ENCODE results near the gene NEDD4L.

Gene NEDD4L

DNA sequence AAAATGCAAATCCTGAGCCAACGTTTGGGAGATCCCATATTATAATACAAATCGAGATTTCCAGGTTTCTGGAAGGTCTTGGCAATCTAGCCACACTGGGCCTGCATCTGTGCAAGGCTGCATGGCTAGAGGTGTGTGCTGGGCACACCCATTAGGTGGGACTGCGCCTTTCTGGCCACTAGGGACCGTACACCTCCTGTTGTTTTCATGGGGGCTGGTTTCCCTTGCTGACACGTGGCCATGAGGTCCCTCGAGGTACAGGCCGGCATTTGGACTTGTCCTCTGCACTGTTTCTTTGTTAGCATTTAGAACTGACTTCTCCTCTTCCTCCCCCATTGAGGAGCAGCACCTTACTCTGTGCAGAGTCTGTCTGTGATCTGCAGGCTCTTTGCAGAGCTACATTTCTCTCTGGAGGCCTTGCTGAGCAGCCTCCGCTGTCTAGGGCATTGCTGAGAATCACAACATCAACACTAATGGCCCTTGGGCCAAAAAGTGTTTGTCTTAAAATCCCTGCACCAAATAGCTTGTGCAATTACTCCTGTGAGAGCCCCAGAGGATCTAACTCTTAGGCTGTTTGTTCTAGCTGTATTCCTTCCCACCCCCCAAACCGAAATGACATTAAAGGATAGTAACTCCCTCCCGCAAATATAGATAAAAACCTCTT lies 131.2 kb downstream of the NEDD4L start:
- no peak for DNase-seq (ENCODE audit: low read depth, low spot score)
- peaks cover 3% of the 10 kb centered on the region for H3K36me3 ChIP-seq (ENCODE audit: insufficient read depth, insufficient read length, low read length)
- peaks cover 2% of the 10 kb centered on the region for H3K4me1 ChIP-seq (ENCODE audit: insufficient read depth, insufficient read length)
- no peaks in the 10 kb centered on the region for H3K27me3 ChIP-seq (ENCODE audit: insufficient read depth, insufficient read length)
- no peak for TF ChIP-seq SUZ12 (IDR thresholded peaks at IDR 0.05; ENCODE audit: extremely low read depth, insufficient read depth, insufficient read length)
- TF ChIP-seq YY1 (IDR thresholded peaks at IDR 0.05; ENCODE audit: insufficient read depth, insufficient read length): no peak
- TF ChIP-seq ZNF274 (IDR thresholded peaks at IDR 0.05; ENCODE audit: low read depth, low read length): no peak
- no peak overlapping the region for H3K4me3 ChIP-seq (ENCODE audit: insufficient read length, low read depth)
- no peak overlapping the region for H3K9ac ChIP-seq (ENCODE audit: insufficient read length, low read depth)
- no peaks in the 10 kb centered on the region for H3K9me3 ChIP-seq (ENCODE audit: insufficient read depth, low read length)

DNA sequence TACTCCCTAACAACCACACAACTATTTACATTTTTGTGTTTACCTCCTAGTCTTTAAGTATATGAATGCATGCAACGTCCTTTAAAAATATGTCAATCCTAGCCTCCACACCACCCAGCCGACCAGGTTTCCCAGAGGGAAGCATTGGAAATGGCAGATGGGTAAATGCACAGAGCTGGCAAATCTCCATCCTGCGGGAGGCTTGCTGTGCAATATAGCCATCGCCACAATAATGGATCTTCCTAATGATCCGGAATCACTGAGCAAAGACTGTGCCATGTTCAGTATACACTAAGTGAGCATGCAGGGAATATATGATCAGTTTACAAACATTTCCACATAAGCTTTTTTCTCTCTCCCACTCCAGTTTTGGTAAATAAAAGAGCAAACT lies 131.8 kb downstream of the NEDD4L start:
- no peaks in the 10 kb centered on the region for H3K9me3 ChIP-seq (ENCODE audit: insufficient read depth, low read length)
- H3K4me1 ChIP-seq (ENCODE audit: insufficient read depth, insufficient read length): peaks cover 2% of the 10 kb centered on the region
- H3K9ac ChIP-seq (ENCODE audit: insufficient read length, low read depth): no peak overlapping the region
- TF ChIP-seq SUZ12 (IDR thresholded peaks at IDR 0.05; ENCODE audit: extremely low read depth, insufficient read depth, insufficient read length): no peak
- no peak for TF ChIP-seq YY1 (IDR thresholded peaks at IDR 0.05; ENCODE audit: insufficient read depth, insufficient read length)
- no peak for TF ChIP-seq ZNF274 (IDR thresholded peaks at IDR 0.05; ENCODE audit: low read depth, low read length)
- H3K36me3 ChIP-seq (ENCODE audit: insufficient read depth, insufficient read length, low read length): peaks cover 3% of the 10 kb centered on the region
- no peak overlapping the region for H3K4me3 ChIP-seq (ENCODE audit: insufficient read length, low read depth)
- H3K27me3 ChIP-seq (ENCODE audit: insufficient read depth, insufficient read length): no peaks in the 10 kb centered on the region
- no peak for DNase-seq (ENCODE audit: low read depth, low spot score)

DNA sequence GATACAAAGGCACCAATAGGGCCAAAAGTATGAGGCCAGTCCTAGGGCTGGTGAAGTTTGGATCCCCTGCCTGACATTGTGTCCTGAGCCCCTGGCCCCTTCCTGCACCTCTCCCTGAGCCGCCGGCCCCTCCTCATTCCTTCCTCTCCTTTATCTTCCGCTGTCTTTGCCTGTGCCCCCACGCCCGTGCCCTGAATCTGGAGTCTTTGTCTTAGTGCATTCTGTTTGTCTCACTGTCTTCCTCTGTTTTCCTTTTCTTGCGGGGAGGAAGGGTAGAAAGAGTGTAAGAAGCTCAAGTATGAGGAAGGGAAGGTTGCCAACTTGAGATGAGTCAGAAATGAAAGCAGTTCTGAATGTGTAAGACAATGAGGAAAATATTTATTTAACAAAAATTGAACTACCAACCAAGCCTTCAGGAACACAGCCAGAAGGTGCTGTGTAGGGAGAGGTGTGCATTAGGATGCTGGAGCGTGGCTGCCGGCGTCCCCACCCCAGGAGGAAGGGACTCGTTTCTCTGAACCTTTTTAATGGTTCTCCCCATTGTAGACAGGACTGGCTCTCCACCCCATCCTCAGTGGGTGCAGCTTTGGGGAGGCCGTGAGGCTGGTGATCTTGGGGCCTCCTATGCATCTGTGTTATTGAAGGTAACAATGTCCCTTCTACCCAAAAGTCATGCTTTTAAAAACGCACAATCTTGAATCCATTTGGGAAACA lies 133.1 kb downstream of the NEDD4L start:
- no peak overlapping the region for H3K9ac ChIP-seq (ENCODE audit: insufficient read length, low read depth)
- no peaks in the 10 kb centered on the region for H3K27me3 ChIP-seq (ENCODE audit: insufficient read depth, insufficient read length)
- H3K9me3 ChIP-seq (ENCODE audit: insufficient read depth, low read length): no peaks in the 10 kb centered on the region; the same call in 1 of the 2 replicates
- TF ChIP-seq YY1 (IDR thresholded peaks at IDR 0.05; ENCODE audit: insufficient read depth, insufficient read length) (no peak), ZNF274 (IDR thresholded peaks at IDR 0.05; ENCODE audit: low read depth, low read length) (no peak), SUZ12 (IDR thresholded peaks at IDR 0.05; ENCODE audit: extremely low read depth, insufficient read depth, insufficient read length) (no peak)
- H3K36me3 ChIP-seq (ENCODE audit: insufficient read depth, insufficient read length, low read length): no peaks in the 10 kb centered on the region
- DNase-seq (ENCODE audit: low read depth, low spot score): no peak
- H3K4me3 ChIP-seq (ENCODE audit: insufficient read length, low read depth): no peak overlapping the region
- H3K4me1 ChIP-seq (ENCODE audit: insufficient read depth, insufficient read length): peaks cover 2% of the 10 kb centered on the region

DNA sequence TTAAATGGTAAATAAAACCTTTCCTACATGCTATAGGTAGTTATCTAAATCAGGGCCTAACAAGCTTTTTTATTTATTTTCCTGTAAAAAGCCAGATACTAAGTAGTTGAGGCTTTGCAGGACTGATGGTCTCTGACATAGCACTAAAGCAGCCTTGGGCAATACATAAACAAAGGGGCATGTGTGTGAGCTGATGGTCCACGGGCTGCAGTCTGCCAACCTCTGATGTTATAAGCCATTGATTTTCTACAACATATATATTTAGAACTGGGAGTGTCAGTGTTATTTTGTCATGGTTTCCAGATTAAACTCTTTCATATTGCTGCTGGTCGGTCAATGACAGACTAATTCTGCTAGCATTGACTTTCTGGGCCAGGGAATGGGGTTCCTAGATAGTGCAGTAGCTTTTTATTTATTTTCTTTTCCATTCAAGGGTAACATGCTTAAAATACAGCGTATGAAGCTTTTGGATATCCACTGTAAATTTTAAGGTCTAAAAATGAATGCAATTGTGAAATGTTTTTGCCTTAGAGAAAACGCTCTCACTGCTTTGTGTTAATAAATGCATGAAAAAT lies 134.0 kb downstream of the NEDD4L start:
- TF ChIP-seq ZNF274 (IDR thresholded peaks at IDR 0.05; ENCODE audit: low read depth, low read length): no peak
- TF ChIP-seq YY1 (IDR thresholded peaks at IDR 0.05; ENCODE audit: insufficient read depth, insufficient read length): no peak
- TF ChIP-seq SUZ12 (IDR thresholded peaks at IDR 0.05; ENCODE audit: extremely low read depth, insufficient read depth, insufficient read length): no peak
- Histone ChIP-seq H3K9me3 (ENCODE audit: insufficient read depth, low read length) (peaks cover 6% of the 10 kb centered on the region; the same call in 1 of the 2 replicates), H3K4me3 (ENCODE audit: insufficient read length, low read depth) (no peak overlapping the region), H3K9ac (ENCODE audit: insufficient read length, low read depth) (no peak overlapping the region), H3K36me3 (ENCODE audit: insufficient read depth, insufficient read length, low read length) (no peaks in the 10 kb centered on the region), H3K4me1 (ENCODE audit: insufficient read depth, insufficient read length) (peaks cover 2% of the 10 kb centered on the region), H3K27me3 (ENCODE audit: insufficient read depth, insufficient read length) (no peaks in the 10 kb centered on the region)
- DNase-seq (ENCODE audit: low read depth, low spot score): no peak

DNA sequence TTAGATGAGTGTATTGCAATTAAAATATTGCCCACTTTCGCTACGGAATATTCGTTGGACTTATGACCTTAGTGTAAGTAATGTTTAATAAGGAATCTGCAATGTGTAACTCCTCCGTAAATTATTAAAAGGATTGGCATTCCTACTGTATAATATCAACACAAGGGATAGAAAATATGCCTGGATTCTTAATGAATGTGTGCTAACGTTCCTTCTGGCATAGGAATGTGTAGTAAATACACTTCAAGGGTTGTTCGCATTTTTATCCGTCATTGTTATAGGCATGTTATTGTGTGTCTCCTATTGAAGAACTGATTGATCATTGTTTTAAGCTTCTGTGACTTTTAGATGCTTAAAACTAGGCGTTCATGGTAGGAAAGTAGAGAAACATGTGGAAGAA lies 134.5 kb downstream of the NEDD4L start:
- DNase-seq (ENCODE audit: low read depth, low spot score): no peak
- Histone ChIP-seq H3K9ac (ENCODE audit: insufficient read length, low read depth) (no peak overlapping the region), H3K4me3 (ENCODE audit: insufficient read length, low read depth) (no peak overlapping the region), H3K9me3 (ENCODE audit: insufficient read depth, low read length) (peaks cover 6% of the 10 kb centered on the region; the same call in 1 of the 2 replicates), H3K27me3 (ENCODE audit: insufficient read depth, insufficient read length) (no peaks in the 10 kb centered on the region), H3K4me1 (ENCODE audit: insufficient read depth, insufficient read length) (peaks cover 2% of the 10 kb centered on the region), H3K36me3 (ENCODE audit: insufficient read depth, insufficient read length, low read length) (no peaks in the 10 kb centered on the region)
- no peak for TF ChIP-seq YY1 (IDR thresholded peaks at IDR 0.05; ENCODE audit: insufficient read depth, insufficient read length)
- no peak for TF ChIP-seq ZNF274 (IDR thresholded peaks at IDR 0.05; ENCODE audit: low read depth, low read length)
- no peak for TF ChIP-seq SUZ12 (IDR thresholded peaks at IDR 0.05; ENCODE audit: extremely low read depth, insufficient read depth, insufficient read length)

DNA sequence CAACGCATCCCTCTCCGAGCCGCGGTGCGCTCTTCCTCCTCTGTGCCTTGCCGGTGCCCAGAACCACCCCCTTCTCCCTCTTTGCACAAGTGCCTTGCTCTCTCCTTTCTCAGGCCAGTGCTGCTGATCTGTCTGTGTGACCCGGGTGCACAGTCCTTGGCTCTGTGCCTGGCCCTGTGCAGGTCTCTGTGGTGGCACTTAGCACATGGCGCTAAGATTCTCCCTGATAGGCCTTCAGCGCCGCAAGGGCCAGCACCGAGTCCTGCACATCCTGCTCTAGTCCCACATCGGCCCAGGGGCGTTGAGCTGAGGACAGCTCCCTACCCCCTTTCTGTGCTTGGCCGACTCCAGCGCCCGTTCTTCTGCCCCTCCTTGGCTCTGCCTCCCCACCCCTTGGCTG lies 136.1 kb downstream of the NEDD4L start:
- Histone ChIP-seq H3K9ac (ENCODE audit: insufficient read length, low read depth) (no peak overlapping the region), H3K4me1 (ENCODE audit: insufficient read depth, insufficient read length) (no peaks in the 10 kb centered on the region), H3K27me3 (ENCODE audit: insufficient read depth, insufficient read length) (no peaks in the 10 kb centered on the region), H3K4me3 (ENCODE audit: insufficient read length, low read depth) (no peak overlapping the region), H3K9me3 (ENCODE audit: insufficient read depth, low read length) (peaks cover 6% of the 10 kb centered on the region; the same call in 1 of the 2 replicates), H3K36me3 (ENCODE audit: insufficient read depth, insufficient read length, low read length) (no peaks in the 10 kb centered on the region)
- no peak for DNase-seq (ENCODE audit: low read depth, low spot score)
- no peak for TF ChIP-seq SUZ12 (IDR thresholded peaks at IDR 0.05; ENCODE audit: extremely low read depth, insufficient read depth, insufficient read length)
- TF ChIP-seq ZNF274 (IDR thresholded peaks at IDR 0.05; ENCODE audit: low read depth, low read length): no peak
- no peak for TF ChIP-seq YY1 (IDR thresholded peaks at IDR 0.05; ENCODE audit: insufficient read depth, insufficient read length)

GRCh38 chr18:58180738-58181353 lies 136.8 kb downstream of the NEDD4L start:
- DNase-seq (ENCODE audit: low read depth, low spot score): no peak
- peaks cover 6% of the 10 kb centered on the region; the same call in 1 of the 2 replicates for H3K9me3 ChIP-seq (ENCODE audit: insufficient read depth, low read length)
- H3K27me3 ChIP-seq (ENCODE audit: insufficient read depth, insufficient read length): no peaks in the 10 kb centered on the region
- H3K4me3 ChIP-seq (ENCODE audit: insufficient read length, low read depth): no peak overlapping the region
- TF ChIP-seq SUZ12 (IDR thresholded peaks at IDR 0.05; ENCODE audit: extremely low read depth, insufficient read depth, insufficient read length): no peak
- no peak for TF ChIP-seq ZNF274 (IDR thresholded peaks at IDR 0.05; ENCODE audit: low read depth, low read length)
- TF ChIP-seq YY1 (IDR thresholded peaks at IDR 0.05; ENCODE audit: insufficient read depth, insufficient read length): no peak
- H3K4me1 ChIP-seq (ENCODE audit: insufficient read depth, insufficient read length): no peaks in the 10 kb centered on the region
- no peaks in the 10 kb centered on the region for H3K36me3 ChIP-seq (ENCODE audit: insufficient read depth, insufficient read length, low read length)
- no peak overlapping the region for H3K9ac ChIP-seq (ENCODE audit: insufficient read length, low read depth)

Measured in NT2/D1 (cell line).